Astrocyte (in vitro differentiated cells and primary cell): ENCODE data around the gene RAMAC. TPM values are rescaled to one million over a fixed set of nuclear protein-coding genes. Genes with fewer than 3 reads are reported as not detected.

ENCODE experiments used
- DNase-seq: peaks from one replicate; pipeline ENCODE4 v3.0.0-alpha.2; 2010; ENCODE audit warnings: low read depth
- FAIRE-seq: peaks from 2 replicates; lab custom pipeline; 2011; peaks lifted over from hg19 to GRCh38; lab: Jason Lieb, UNC
- H2AFZ ChIP-seq: 2 replicates; pipeline ENCODE4 v1.6.0; 2012; ENCODE audit warnings: low read depth, low read length, inconsistent platforms
- H3K27ac ChIP-seq: 2 replicates; pipeline ENCODE4 v1.5.1; 2011; ENCODE audit warnings: low read depth, low read length, inconsistent platforms
- H3K27me3 ChIP-seq: 2 replicates; pipeline ENCODE4 v1.6.0; 2011; ENCODE audit warnings: low read length, inconsistent platforms; ENCODE audit not compliant: insufficient read depth
- H3K36me3 ChIP-seq: 2 replicates; pipeline ENCODE4 v1.5.1; 2011; ENCODE audit warnings: low read length, inconsistent platforms; ENCODE audit not compliant: insufficient read depth
- H3K4me1 ChIP-seq: 2 replicates; pipeline ENCODE4 v1.5.1; 2011; ENCODE audit warnings: low read length, inconsistent platforms; ENCODE audit not compliant: insufficient read depth
- H3K4me2 ChIP-seq: 2 replicates; pipeline ENCODE4 v1.6.0; 2012; ENCODE audit warnings: low read length, inconsistent platforms
- H3K4me3 ChIP-seq: 2 replicates; pipeline ENCODE4 v1.5.1; 2011; ENCODE audit warnings: low read depth, mild to moderate bottlenecking, low read length, inconsistent platforms; ENCODE audit not compliant: insufficient read depth
- H3K79me2 ChIP-seq: 2 replicates; pipeline ENCODE4 v1.6.0; 2012; ENCODE audit warnings: mild to moderate bottlenecking, low read length, inconsistent platforms; ENCODE audit not compliant: insufficient read depth
- H3K9ac ChIP-seq: 2 replicates; pipeline ENCODE4 v1.6.0; 2012; ENCODE audit warnings: mild to moderate bottlenecking, low read length, inconsistent platforms
- H3K9me3 ChIP-seq: 2 replicates; pipeline ENCODE4 v1.5.1; 2012; ENCODE audit warnings: low read depth, mild to moderate bottlenecking, low read length, inconsistent platforms; ENCODE audit not compliant: insufficient read depth
- H4K20me1 ChIP-seq: 2 replicates; pipeline ENCODE4 v1.6.0; 2012; ENCODE audit warnings: low read length, inconsistent platforms; ENCODE audit not compliant: insufficient read depth
- H3K27ac Mint-ChIP-seq: one replicate; pipeline ENCODE4 v1.8.0; 2021; ENCODE audit warnings: mild to moderate bottlenecking, mixed read lengths; ENCODE audit not compliant: unreplicated experiment
- H3K27me3 Mint-ChIP-seq: one replicate; pipeline ENCODE4 v1.8.0; 2021; ENCODE audit warnings: low read depth, mixed read lengths; ENCODE audit not compliant: unreplicated experiment
- H3K36me3 Mint-ChIP-seq: one replicate; pipeline ENCODE4 v1.8.0; 2021; ENCODE audit warnings: low read depth, mixed read lengths; ENCODE audit not compliant: unreplicated experiment
- H3K4me1 Mint-ChIP-seq: one replicate; pipeline ENCODE4 v1.8.0; 2021; ENCODE audit warnings: low read depth, mixed read lengths; ENCODE audit not compliant: unreplicated experiment
- H3K4me3 Mint-ChIP-seq: one replicate; pipeline ENCODE4 v1.8.0; 2021; ENCODE audit warnings: mild to moderate bottlenecking, moderate library complexity, mixed read lengths; ENCODE audit not compliant: unreplicated experiment
- H3K9me3 Mint-ChIP-seq: one replicate; pipeline ENCODE4 v1.8.0; 2021; ENCODE audit warnings: mild to moderate bottlenecking, mixed read lengths; ENCODE audit not compliant: unreplicated experiment
- CTCF ChIP-seq: IDR thresholded peaks from 2 replicates; pipeline ENCODE4 v1.5.1; 2011; ENCODE audit warnings: low read depth, mild to moderate bottlenecking, inconsistent platforms, low read length, moderate library complexity; ENCODE audit not compliant: insufficient read depth
- EZH2 ChIP-seq: IDR thresholded peaks from 2 replicates; pipeline ENCODE4 v1.6.1; 2012; ENCODE audit warnings: mild to moderate bottlenecking, low read length, inconsistent platforms; ENCODE audit not compliant: insufficient read depth
- total RNA-seq: library from RNA; stranded (reverse); gene quantifications from 2 replicates; pipeline ENCODE4 v1.2.1, GENCODE V29; 2021

Gene RAMAC
- total RNA-seq, 1 donor from 2014 or later, result 44.4 TPM

GRCh38 chr15:82992436-82992998 is 6.5 kb downstream of the RAMAC start:
- Histone ChIP-seq H3K27ac (no peak overlapping the region), H3K4me2 (no peak overlapping the region), H3K4me3 (no peak overlapping the region), H3K36me3 (peaks cover 9% of the 10 kb centered on the region), H3K9ac (no peak overlapping the region), H3K27me3 (no peaks in the 10 kb centered on the region), H3K79me2 (peaks cover 4% of the 10 kb centered on the region), H2AFZ (no peak overlapping the region), H4K20me1 (no peaks in the 10 kb centered on the region), H3K9me3 (no peaks in the 10 kb centered on the region), H3K4me1 (no peaks in the 10 kb centered on the region)
- no peak for FAIRE-seq
- H3K4me3 Mint-ChIP-seq, result no peak overlapping the region
- DNase-seq, result no peak
- H3K27me3 Mint-ChIP-seq, result no peaks in the 10 kb centered on the region
- TF ChIP-seq EZH2 (no peak), CTCF (no peak)
- peaks cover 9% of the 10 kb centered on the region for H3K4me1 Mint-ChIP-seq
- H3K36me3 Mint-ChIP-seq, result peaks cover 5% of the 10 kb centered on the region
- H3K9me3 Mint-ChIP-seq, result no peaks in the 10 kb centered on the region
- H3K27ac Mint-ChIP-seq, result no peak overlapping the region

- no peak overlapping the region for H3K4me3 ChIP-seq
- H3K36me3 ChIP-seq, result peaks cover 9% of the 10 kb centered on the region
- TF ChIP-seq EZH2 (no peak), CTCF (no peak)
- Mint-ChIP-seq H3K27ac (no peak overlapping the region), H3K4me1 (peaks cover 9% of the 10 kb centered on the region), H3K4me3 (no peak overlapping the region), H3K27me3 (no peaks in the 10 kb centered on the region), H3K36me3 (peaks cover 5% of the 10 kb centered on the region), H3K9me3 (no peaks in the 10 kb centered on the region)
- H4K20me1 ChIP-seq, result no peaks in the 10 kb centered on the region
- H3K79me2 ChIP-seq, result no peaks in the 10 kb centered on the region
- no peak overlapping the region for H2AFZ ChIP-seq
- no peaks in the 10 kb centered on the region for H3K27me3 ChIP-seq
- H3K9ac ChIP-seq, result no peak overlapping the region
- H3K27ac ChIP-seq, result no peak overlapping the region
- DNase-seq, result no peak
- H3K4me2 ChIP-seq, result no peak overlapping the region
- FAIRE-seq, result no peak
- H3K4me1 ChIP-seq, result no peaks in the 10 kb centered on the region
- no peaks in the 10 kb centered on the region for H3K9me3 ChIP-seq
Observed at GRCh38 chr15:82993144-82993543, 7.1 kb downstream of the RAMAC start.

GRCh38 chr15:82995076-82995475 is 9.1 kb downstream of the RAMAC start:
- Mint-ChIP-seq H3K36me3 (peaks cover 5% of the 10 kb centered on the region), H3K4me3 (no peak overlapping the region), H3K9me3 (no peaks in the 10 kb centered on the region), H3K27me3 (no peaks in the 10 kb centered on the region), H3K27ac (no peak overlapping the region), H3K4me1 (peaks cover 10% of the 10 kb centered on the region)
- H2AFZ ChIP-seq, result no peak overlapping the region
- TF ChIP-seq EZH2 (no peak), CTCF (no peak)
- no peak overlapping the region for H3K9ac ChIP-seq
- no peaks in the 10 kb centered on the region for H3K4me1 ChIP-seq
- H3K27me3 ChIP-seq, result no peaks in the 10 kb centered on the region
- DNase-seq, result no peak
- H3K79me2 ChIP-seq, result no peaks in the 10 kb centered on the region
- H3K4me3 ChIP-seq, result no peak overlapping the region
- H3K36me3 ChIP-seq, result peaks cover 4% of the 10 kb centered on the region
- H3K4me2 ChIP-seq, result no peak overlapping the region
- H3K27ac ChIP-seq, result no peak overlapping the region
- no peaks in the 10 kb centered on the region for H4K20me1 ChIP-seq
- FAIRE-seq, result no peak
- no peaks in the 10 kb centered on the region for H3K9me3 ChIP-seq
